PC-9 (cell line): Measurements from ENCODE around the gene RYR2. TPM values are rescaled to one million over a fixed set of nuclear protein-coding genes. Genes with fewer than 3 reads are reported as not detected.
"Not testable (repeated sequence)": the region's sequence is repeated elsewhere in the genome, so short reads cannot be mapped to it uniquely, and the experiment has no call there.

Experiments
- BruUV-seq: library from RNA; stranded (reverse); fragments of 400-500 nt; replicated peaks from 2 replicates; lab custom pipeline; 2021; lab: Mats Ljungman, UMichigan
- CTCF ChIA-PET: fragments of 300-600 bp; sonication (Branson Sonifier 250); formaldehyde crosslinking; loops from one replicate; lab custom pipeline; 2022; ENCODE audit warnings: antibody characterized with exemption; lab: Charles Lee
- POLR2A ChIA-PET: fragments of 300-600 bp; sonication (Branson Sonifier 250); formaldehyde crosslinking; loops from one replicate; lab custom pipeline; 2022; ENCODE audit warnings: antibody characterized with exemption; ENCODE audit not compliant: unreplicated experiment; lab: Charles Lee
- DNase-seq, 2 experiments: peaks; one replicate each; pipeline versions ENCODE4 v3.0.0 to v3.0.0-alpha.2; 2015 to 2022; ENCODE audit warnings: mixed read lengths in 1 of 2
- H2AFZ ChIP-seq: fragments of 200-600 bp; sonication (generic); 2 replicates; pipeline ENCODE4 v1.8.1; 2017; ENCODE audit warnings: antibody characterized with exemption
- H3F3A ChIP-seq: fragments of 200-600 bp; sonication (generic); 2 replicates; pipeline ENCODE4 v1.8.1; 2017; ENCODE audit warnings: antibody characterized with exemption, mild to moderate bottlenecking, low read depth; ENCODE audit not compliant: insufficient read depth
- H3K27ac ChIP-seq: fragments of 200-600 bp; sonication (generic); 2 replicates; pipeline ENCODE4 v1.6.1; 2016; ENCODE audit warnings: mixed run types
- H3K27me3 ChIP-seq: fragments of 200-600 bp; sonication (generic); 2 replicates; pipeline ENCODE4 v1.6.1; 2016; ENCODE audit warnings: low read depth, mixed run types; ENCODE audit not compliant: insufficient read depth
- H3K36me3 ChIP-seq: fragments of 200-600 bp; sonication (generic); 2 replicates; pipeline ENCODE4 v1.6.1; 2016; ENCODE audit warnings: low read depth, mixed run types
- H3K4me1 ChIP-seq: fragments of 200-600 bp; sonication (generic); replicated peaks from 2 replicates; pipeline ENCODE4 v1.6.1; 2016; ENCODE audit warnings: mixed run types; ENCODE audit not compliant: insufficient read depth
- H3K4me2 ChIP-seq: fragments of 200-600 bp; sonication (generic); 2 replicates; pipeline ENCODE4 v1.6.1; 2017; ENCODE audit warnings: mixed run types
- H3K4me3 ChIP-seq: fragments of 200-600 bp; sonication (generic); 2 replicates; pipeline ENCODE4 v1.6.1; 2016; ENCODE audit warnings: mixed run types
- H3K79me2 ChIP-seq: fragments of 200-600 bp; sonication (generic); 2 replicates; pipeline ENCODE4 v1.6.1; 2017; ENCODE audit warnings: low read depth, mixed run types
- H3K9me2 ChIP-seq: fragments of 200-600 bp; sonication (generic); 2 replicates; pipeline ENCODE4 v1.8.1; 2017; ENCODE audit warnings: mild to moderate bottlenecking; ENCODE audit not compliant: insufficient read depth
- H3K9me3 ChIP-seq: fragments of 200-600 bp; sonication (generic); 2 replicates; pipeline ENCODE4 v1.8.1; 2016; ENCODE audit warnings: low read depth; ENCODE audit not compliant: insufficient read depth
- H4K20me1 ChIP-seq: fragments of 200-600 bp; sonication (generic); 2 replicates; pipeline ENCODE4 v1.8.1; 2017; ENCODE audit not compliant: insufficient read depth
- EZH2 ChIP-seq: fragments of 200-600 bp; sonication (generic); IDR thresholded peaks from 2 replicates; pipeline ENCODE4 v1.8.0; 2017; ENCODE audit warnings: antibody characterized with exemption, low read depth
- intact Hi-C: fragments of 100-400 bp; cut with micrococcal nuclease; formaldehyde crosslinking; loops from one replicate; pipeline ENCODE4 v1.10.0; 2022; ENCODE audit not compliant: unreplicated experiment
- total RNA-seq: library from RNA; stranded (reverse); gene quantifications from 2 replicates; pipeline ENCODE4 v1.2.3, GENCODE V29; 2021
- TF ChIP-seq, protein P1 (sequence below): fragments of 200-600 bp; sonication (generic); conservative IDR thresholded peaks from 2 replicates; pipeline ENCODE4 v1.6.1; 2017; ENCODE audit warnings: mixed run types, antibody characterized with exemption, mild to moderate bottlenecking, moderate library complexity

Gene RYR2
- total RNA-seq, 1 experiment from 2014 or later = not detected

GRCh38 chr1:237146241-237146640 lies 104.3 kb downstream of the RYR2 start:
- H3K4me2 ChIP-seq = no peak overlapping the region
- H3K9me3 ChIP-seq = no peaks in the 10 kb centered on the region
- no peak for DNase-seq
- BruUV-seq = no TSS peak
- no peak overlapping the region for H3K27ac ChIP-seq
- H3K9me2 ChIP-seq = no peaks in the 10 kb centered on the region
- H3K4me3 ChIP-seq = no peak overlapping the region
- no peaks in the 10 kb centered on the region for H3K4me1 ChIP-seq
- no peak for TF ChIP-seq EZH2
- TF ChIP-seq, protein P1, sequence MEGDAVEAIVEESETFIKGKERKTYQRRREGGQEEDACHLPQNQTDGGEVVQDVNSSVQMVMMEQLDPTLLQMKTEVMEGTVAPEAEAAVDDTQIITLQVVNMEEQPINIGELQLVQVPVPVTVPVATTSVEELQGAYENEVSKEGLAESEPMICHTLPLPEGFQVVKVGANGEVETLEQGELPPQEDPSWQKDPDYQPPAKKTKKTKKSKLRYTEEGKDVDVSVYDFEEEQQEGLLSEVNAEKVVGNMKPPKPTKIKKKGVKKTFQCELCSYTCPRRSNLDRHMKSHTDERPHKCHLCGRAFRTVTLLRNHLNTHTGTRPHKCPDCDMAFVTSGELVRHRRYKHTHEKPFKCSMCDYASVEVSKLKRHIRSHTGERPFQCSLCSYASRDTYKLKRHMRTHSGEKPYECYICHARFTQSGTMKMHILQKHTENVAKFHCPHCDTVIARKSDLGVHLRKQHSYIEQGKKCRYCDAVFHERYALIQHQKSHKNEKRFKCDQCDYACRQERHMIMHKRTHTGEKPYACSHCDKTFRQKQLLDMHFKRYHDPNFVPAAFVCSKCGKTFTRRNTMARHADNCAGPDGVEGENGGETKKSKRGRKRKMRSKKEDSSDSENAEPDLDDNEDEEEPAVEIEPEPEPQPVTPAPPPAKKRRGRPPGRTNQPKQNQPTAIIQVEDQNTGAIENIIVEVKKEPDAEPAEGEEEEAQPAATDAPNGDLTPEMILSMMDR = no peak
- H3F3A ChIP-seq = no peaks in the 10 kb centered on the region
- H3K27me3 ChIP-seq = peaks cover 41% of the 10 kb centered on the region
- intact Hi-C loops = no loop called here
- POLR2A ChIA-PET = no interaction called here
- H3K79me2 ChIP-seq = no peaks in the 10 kb centered on the region
- H2AFZ ChIP-seq = no peak overlapping the region
- no peaks in the 10 kb centered on the region for H3K36me3 ChIP-seq
- CTCF ChIA-PET = no interaction called here
- no peaks in the 10 kb centered on the region for H4K20me1 ChIP-seq

DNA sequence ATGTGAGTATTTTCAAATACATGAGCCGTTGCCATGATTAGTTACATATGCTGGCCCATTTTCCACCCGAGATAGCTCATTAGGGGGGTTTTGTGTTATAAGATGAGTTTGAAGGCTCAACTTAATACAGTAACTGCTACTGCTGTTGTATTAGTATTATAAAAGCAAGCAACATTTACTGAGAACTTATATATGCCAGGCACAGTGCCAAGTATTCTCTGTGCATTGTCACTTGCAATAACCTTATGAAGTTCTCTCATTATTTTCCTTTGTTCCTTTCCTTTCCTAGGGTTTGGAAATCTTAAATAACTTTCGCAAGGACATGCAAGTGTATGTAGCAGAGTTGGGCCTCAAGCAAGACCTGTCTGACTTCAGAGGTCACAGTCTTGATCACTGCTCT lies 107.9 kb downstream of the RYR2 start:
- no TSS peak for BruUV-seq
- CTCF ChIA-PET = no interaction called here

DNA sequence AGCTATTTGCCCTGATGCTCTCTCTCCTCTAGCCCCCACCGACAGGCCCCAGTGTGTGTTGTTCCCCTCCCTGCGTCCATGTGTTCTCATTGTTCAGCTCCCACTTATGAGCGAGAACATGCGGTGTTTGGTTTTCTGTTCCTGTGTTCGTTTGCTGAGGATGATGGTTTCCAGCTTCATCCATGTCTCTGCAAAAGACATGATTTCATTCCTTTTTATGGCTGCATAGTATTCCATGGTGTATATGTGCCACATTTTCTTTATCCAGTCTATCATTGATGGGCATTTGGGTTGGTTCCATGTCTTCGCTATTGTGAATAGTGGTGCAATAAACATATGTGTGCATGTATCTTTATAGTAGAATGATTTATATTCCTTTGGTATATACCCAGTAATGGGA lies 110.0 kb downstream of the RYR2 start:
- intact Hi-C loops, H3K9me2 ChIP-seq, H2AFZ ChIP-seq, H4K20me1 ChIP-seq, CTCF ChIA-PET, H3K36me3 ChIP-seq, BruUV-seq, H3K4me1 ChIP-seq, H3K4me2 ChIP-seq, H3F3A ChIP-seq, H3K79me2 ChIP-seq, H3K27ac ChIP-seq, H3K9me3 ChIP-seq, H3K4me3 ChIP-seq, POLR2A ChIA-PET, DNase-seq: not testable (repeated sequence)
- peaks cover 28% of the 10 kb centered on the region for H3K27me3 ChIP-seq

More for the DNA sequence above, 107.9 kb downstream of the RYR2 start:
- Histone ChIP-seq H3K79me2 (no peaks in the 10 kb centered on the region), H3K4me2 (no peak overlapping the region), H3K4me1 (no peaks in the 10 kb centered on the region), H4K20me1 (no peaks in the 10 kb centered on the region), H3F3A (no peaks in the 10 kb centered on the region), H3K36me3 (no peaks in the 10 kb centered on the region), H3K4me3 (no peak overlapping the region), H3K27me3 (peaks cover 32% of the 10 kb centered on the region), H3K9me2 (no peaks in the 10 kb centered on the region), H2AFZ (no peak overlapping the region), H3K27ac (no peak overlapping the region), H3K9me3 (no peaks in the 10 kb centered on the region)
- no peak for TF ChIP-seq EZH2
- TF ChIP-seq, protein P1 = no peak
- intact Hi-C loops = no loop called here
- DNase-seq = no peak
- POLR2A ChIA-PET = no interaction called here
